Stomach (tissue), 9 donors: ENCODE results near the gene ASIC4. TPM values are rescaled to one million over a fixed set of nuclear protein-coding genes. Genes with fewer than 3 reads are reported as not detected.

Experiments used
- DNase-seq, 2 donors: peaks; one replicate each; pipeline versions ENCODE4 v3.0.0 to v3.0.0-alpha.2; 2013 to 2019
- H3K27ac ChIP-seq, 5 donors: fragments of 200-600 bp in 4 of 5; sonication (generic) in 4 of 5; one replicate each; pipeline ENCODE4 v1.5.1; 2013 to 2019; ENCODE audit warnings: mild to moderate bottlenecking in 1 of 5, moderate library complexity in 1 of 5
- H3K27me3 ChIP-seq, 3 donors: fragments of 200-600 bp; sonication (generic); one replicate each; pipeline ENCODE4 v1.5.1; 2017 to 2019; ENCODE audit warnings: mixed run types in 1 of 3
- H3K36me3 ChIP-seq, 4 donors: fragments of 200-600 bp; sonication (generic); 1 replicate in 3 of 4; 2 replicates in 1 of 4; pipeline ENCODE4 v1.5.1; 2016 to 2019
- H3K4me1 ChIP-seq, 4 donors: fragments of 200-600 bp; sonication (generic); one replicate each; pipeline ENCODE4 v1.5.1; 2016 to 2019
- H3K4me3 ChIP-seq, 4 donors: fragments of 200-600 bp; sonication (generic) in 3 of 4; one replicate each; pipeline ENCODE4 v1.5.1; 2016 to 2019; ENCODE audit warnings: mild to moderate bottlenecking in 1 of 4
- H3K9me3 ChIP-seq, 4 donors: fragments of 200-600 bp; sonication (generic); one replicate each; pipeline ENCODE4 v1.5.1; 2016 to 2019
- EP300 ChIP-seq: sonication (generic); formaldehyde crosslinking; IDR thresholded peaks from one replicate; pipeline ENCODE4 v1.6.1; 2017; ENCODE audit warnings: antibody characterized with exemption
- POLR2A ChIP-seq, 4 donors: fragments of 450-650 bp; IDR thresholded peaks; one replicate each; pipeline ENCODE4 v1.6.1; 2016; ENCODE audit warnings: antibody characterized with exemption in 4 of 4, control low read depth in 2 of 4, mild to moderate bottlenecking in 1 of 4, moderate library complexity in 1 of 4
- POLR2AphosphoS5 ChIP-seq, 3 donors: sonication (generic); formaldehyde crosslinking; IDR thresholded peaks; one replicate each; pipeline ENCODE4 v1.6.1; 2016; ENCODE audit warnings: antibody characterized with exemption in 3 of 3
- WGBS, 5 donors: extraction: QIAGEN DNeasy Blood & Tissue Kit in 3 of 5; methylation state at CpG; one replicate each; pipeline versions ENCODE4 v1.1.5 to v1.1.7; 2013 to 2018; 5-methylcytosine and 5-hydroxymethylcytosine counted together
- intact Hi-C: fragments of 100-400 bp; cut with DNase I; formaldehyde crosslinking; loops from one replicate; pipeline ENCODE4 v1.15.1; 2023; ENCODE audit warnings: low total_unique reads
- polyA plus RNA-seq, 3 donors: library from polyadenylated mRNA; stranded (reverse); fragments of 200-250 nt; gene quantifications; one replicate each; pipeline ENCODE4 v1.2.3, GENCODE V29; 2013
- total RNA-seq, 5 donors: library from RNA; depleted of rRNA; stranded (reverse); fragments of >200 nt; gene quantifications; one replicate each; pipeline versions ENCODE4 v1.1.0 to v1.2.3, GENCODE V29; 2014 to 2016
- TF ChIP-seq, protein P1 (sequence below), 7 experiments: fragments of 450-650 bp in 4 of 7; fragments of 200-600 bp in 3 of 7; sonication (generic) in 3 of 7; IDR thresholded peaks; one replicate each; pipeline ENCODE4 v1.5.1; 2016 to 2019; ENCODE audit warnings: antibody characterized with exemption in 7 of 7, control low read depth in 2 of 7, mild to moderate bottlenecking in 1 of 7
- donor health status: healthy with polysubstance abuse.
- donor health status: Bipolar disorder and iron deficiency.
- donor health status: healthy.

The ASIC4 gene
- total and polyA plus RNA-seq, 8 donors, result 2.0 to 11.0 TPM; not detected in 6

GRCh38 chr2:219562049-219563020, 48.1 kb downstream of the ASIC4 start:
- H3K27ac ChIP-seq, result no peak overlapping the region
- no peaks in the 10 kb centered on the region for H3K9me3 ChIP-seq
- intact Hi-C loops, result no loop called here
- H3K4me3 ChIP-seq, result no peak overlapping the region
- H3K4me1 ChIP-seq, result peaks cover 0 to 8% (median 0%) of the 10 kb centered on the region in 4 donors
- peaks cover 0 to 61% (median 23%) of the 10 kb centered on the region in 4 donors for H3K36me3 ChIP-seq
- no peak for DNase-seq
- TF ChIP-seq POLR2A (IDR thresholded peaks at IDR 0.05) (no peak), EP300 (no peak), POLR2AphosphoS5 (IDR thresholded peaks at IDR 0.05) (no peak)
- TF ChIP-seq, protein P1, sequence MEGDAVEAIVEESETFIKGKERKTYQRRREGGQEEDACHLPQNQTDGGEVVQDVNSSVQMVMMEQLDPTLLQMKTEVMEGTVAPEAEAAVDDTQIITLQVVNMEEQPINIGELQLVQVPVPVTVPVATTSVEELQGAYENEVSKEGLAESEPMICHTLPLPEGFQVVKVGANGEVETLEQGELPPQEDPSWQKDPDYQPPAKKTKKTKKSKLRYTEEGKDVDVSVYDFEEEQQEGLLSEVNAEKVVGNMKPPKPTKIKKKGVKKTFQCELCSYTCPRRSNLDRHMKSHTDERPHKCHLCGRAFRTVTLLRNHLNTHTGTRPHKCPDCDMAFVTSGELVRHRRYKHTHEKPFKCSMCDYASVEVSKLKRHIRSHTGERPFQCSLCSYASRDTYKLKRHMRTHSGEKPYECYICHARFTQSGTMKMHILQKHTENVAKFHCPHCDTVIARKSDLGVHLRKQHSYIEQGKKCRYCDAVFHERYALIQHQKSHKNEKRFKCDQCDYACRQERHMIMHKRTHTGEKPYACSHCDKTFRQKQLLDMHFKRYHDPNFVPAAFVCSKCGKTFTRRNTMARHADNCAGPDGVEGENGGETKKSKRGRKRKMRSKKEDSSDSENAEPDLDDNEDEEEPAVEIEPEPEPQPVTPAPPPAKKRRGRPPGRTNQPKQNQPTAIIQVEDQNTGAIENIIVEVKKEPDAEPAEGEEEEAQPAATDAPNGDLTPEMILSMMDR (IDR thresholded peaks at IDR 0.05), result no peak
- no peaks in the 10 kb centered on the region for H3K27me3 ChIP-seq
- WGBS, 5 donors, result 77 to 82% (median 81%) methylated on average over 24 to 35 of the region's 35 CpGs

- intact Hi-C loops, result no loop called here
- H3K9me3 ChIP-seq, result no peaks in the 10 kb centered on the region
- TF ChIP-seq POLR2A (IDR thresholded peaks at IDR 0.05) (no peak), EP300 (no peak), POLR2AphosphoS5 (IDR thresholded peaks at IDR 0.05) (no peak)
- TF ChIP-seq, protein P1 (IDR thresholded peaks at IDR 0.05), result no peak
- no peak overlapping the region for H3K27ac ChIP-seq
- DNase-seq, result no peak
- H3K4me1 ChIP-seq, result peaks cover 0 to 8% (median 0%) of the 10 kb centered on the region in 4 donors
- peaks cover 0 to 64% (median 31%) of the 10 kb centered on the region in 4 donors for H3K36me3 ChIP-seq
- no peaks in the 10 kb centered on the region for H3K27me3 ChIP-seq
- no peak overlapping the region for H3K4me3 ChIP-seq
- WGBS, 5 donors, result 87 to 93% (median 90%) methylated on average over 19 to 20 of the region's 20 CpGs
These were observed 49.1 kb downstream of the ASIC4 start for GRCh38 chr2:219563271-219563928.

DNA sequence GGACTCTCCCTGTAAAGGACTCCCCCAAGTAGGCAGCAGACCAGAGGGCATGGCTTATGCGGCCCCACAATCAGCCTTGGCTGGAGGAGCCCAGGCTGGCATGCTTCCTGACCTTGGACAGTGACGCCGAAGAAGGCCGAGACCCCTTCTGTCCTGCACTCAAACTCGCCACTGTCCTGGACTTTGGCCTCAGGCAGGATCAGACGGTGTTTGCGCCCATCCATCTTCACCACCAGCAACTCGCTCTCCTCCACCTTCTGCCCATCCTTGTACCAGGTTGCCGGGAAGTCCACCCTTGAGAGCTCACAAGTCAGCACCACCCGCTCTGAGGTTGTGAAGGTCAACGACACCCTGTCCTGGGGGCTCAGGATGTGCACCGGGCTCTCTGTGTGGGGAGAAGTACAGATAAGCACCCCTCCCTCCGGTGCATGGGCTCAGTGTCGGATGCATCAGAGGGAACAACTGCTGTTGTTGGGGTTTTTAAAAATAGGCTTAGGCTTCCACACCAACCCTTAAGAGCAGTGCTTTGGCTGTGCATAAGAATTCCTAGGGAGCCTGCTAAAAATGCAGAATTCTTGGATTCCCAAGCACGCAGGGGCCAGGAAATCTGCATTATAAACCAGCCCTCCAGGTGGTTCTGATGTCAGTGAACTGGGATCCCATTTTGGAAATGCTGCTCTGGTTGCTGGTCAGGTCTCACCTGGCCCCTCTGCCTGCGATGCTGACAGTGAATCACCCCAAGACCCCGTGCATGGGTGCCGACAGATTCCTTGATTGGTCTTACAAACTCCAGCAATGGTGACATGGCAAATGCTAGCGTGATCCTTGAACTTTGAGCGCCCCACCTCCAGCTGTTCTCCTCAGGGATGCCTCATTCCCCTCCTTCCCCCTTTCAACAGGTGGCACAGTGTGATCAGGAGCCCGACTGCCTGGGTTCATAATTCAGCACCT, 51.1 kb downstream of the ASIC4 start:
- DNase-seq, result no peak
- Histone ChIP-seq H3K27me3 (peaks cover 0 to 8% (median 5%) of the 10 kb centered on the region in 3 donors), H3K4me3 (no peak overlapping the region), H3K4me1 (peaks cover 0 to 12% (median 9%) of the 10 kb centered on the region in 4 donors), H3K36me3 (peaks cover 0 to 64% (median 31%) of the 10 kb centered on the region in 4 donors), H3K9me3 (no peaks in the 10 kb centered on the region), H3K27ac (no peak overlapping the region)
- no peak for TF ChIP-seq POLR2A (IDR thresholded peaks at IDR 0.05)
- TF ChIP-seq POLR2AphosphoS5 (IDR thresholded peaks at IDR 0.05), result no peak
- TF ChIP-seq EP300, result no peak
- TF ChIP-seq, protein P1 (IDR thresholded peaks at IDR 0.05), result no peak
- intact Hi-C loops, result no loop called here
- 83 to 91% (median 87%) methylated on average over 18 to 21 of the region's 21 CpGs for WGBS, 5 donors
